NCI-H187 treated with DMSO at 0.1 percent for 48 hours (cell line): ENCODE results near the gene YLPM1.

Source experiments
- DNase-seq: peaks from one replicate; lab custom pipeline; 2025; lab: John Stamatoyannopoulos, UW

Gene YLPM1

DNA sequence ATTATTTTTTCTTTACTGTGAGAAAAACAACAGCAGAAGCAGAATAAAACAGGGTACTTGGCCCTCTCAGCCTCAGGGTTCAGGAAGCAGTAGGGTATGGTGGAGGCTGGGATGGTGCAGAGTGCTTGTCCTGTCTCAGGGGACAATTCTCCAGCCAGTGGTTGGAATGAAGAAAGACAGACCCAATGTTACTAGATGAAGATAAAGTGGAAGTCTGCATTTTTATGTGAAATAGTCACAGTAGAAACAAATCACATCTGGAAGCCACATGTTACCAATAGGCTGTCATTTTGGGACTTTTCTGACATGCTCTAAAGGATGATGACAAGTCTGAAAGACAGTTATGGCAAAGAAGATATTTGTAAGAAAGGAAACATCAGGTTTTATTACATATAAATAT lies 80.5 kb downstream of the YLPM1 start:
- DNase-seq = no peak

DNA sequence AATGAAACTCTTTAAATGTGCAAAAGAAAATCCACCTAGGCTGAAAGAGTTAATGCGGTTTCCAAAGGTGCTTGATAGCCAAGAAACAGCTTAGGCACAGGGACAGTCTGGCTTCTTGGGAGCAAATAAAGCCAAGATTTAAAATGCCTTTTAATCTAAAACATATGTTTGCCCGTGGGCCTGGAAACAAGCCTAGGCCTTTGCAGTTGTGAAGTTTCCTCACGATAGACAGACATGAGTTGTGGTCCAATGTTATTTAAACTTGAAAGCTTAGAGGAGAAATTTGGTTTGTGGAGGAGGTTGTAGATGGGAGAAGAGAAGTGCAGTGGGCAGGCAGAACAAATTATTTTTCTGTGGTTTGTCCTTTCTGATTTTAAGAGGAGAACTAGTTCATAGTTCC lies 83.1 kb downstream of the YLPM1 start:
- DNase-seq = no peak

DNA sequence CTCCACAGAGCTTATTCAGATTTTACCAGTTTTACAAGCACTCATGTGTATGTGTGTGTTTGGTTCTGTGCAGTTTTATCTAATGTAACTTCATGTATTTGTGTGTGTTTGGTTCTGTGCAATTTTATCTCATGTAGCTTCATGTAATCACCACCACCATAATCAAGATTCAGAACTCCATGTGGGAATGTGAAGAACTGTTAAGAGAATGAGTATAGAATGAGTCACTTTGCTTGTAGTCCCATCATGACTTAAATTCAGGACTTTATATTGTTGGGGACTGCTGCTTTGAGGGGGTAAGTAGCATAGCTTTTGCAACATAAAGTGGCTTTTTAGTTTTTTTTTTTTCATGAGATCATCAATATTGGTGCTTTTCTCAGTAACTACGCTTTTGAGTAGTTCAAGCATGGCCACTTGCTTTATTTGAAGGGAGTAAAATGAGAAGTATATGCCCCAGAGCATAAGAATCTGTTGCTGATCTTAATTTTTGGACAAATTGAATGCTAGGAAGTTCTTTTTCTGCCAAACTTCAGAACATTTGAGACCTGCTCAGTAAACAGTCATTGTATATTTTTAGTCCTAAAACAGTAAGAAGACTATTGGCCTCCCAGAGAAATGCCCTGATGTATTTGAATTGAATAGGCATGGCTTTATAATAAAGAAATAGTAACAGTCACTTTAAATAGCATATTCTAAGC lies 84.0 kb downstream of the YLPM1 start:
- DNase-seq = no peak

DNA sequence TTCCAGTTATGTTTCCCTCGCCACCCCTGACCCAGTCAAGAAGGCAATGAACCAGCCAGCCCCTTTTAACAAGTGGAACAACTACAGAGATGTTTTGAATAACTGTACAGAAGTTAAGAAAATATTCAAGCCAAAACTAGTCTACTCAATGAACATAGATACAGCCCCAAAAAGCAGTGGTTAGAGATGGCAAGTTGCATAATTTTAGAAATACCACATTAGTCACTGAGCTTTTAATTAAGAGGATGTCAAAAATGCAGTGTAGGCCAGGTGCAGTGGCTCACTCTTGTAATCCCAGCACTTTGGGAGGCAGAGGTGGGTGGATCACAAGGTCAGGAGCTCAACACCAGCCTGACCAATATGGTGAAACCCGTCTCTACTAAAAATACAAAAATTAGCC lies 85.7 kb downstream of the YLPM1 start:
- no peak for DNase-seq

DNA sequence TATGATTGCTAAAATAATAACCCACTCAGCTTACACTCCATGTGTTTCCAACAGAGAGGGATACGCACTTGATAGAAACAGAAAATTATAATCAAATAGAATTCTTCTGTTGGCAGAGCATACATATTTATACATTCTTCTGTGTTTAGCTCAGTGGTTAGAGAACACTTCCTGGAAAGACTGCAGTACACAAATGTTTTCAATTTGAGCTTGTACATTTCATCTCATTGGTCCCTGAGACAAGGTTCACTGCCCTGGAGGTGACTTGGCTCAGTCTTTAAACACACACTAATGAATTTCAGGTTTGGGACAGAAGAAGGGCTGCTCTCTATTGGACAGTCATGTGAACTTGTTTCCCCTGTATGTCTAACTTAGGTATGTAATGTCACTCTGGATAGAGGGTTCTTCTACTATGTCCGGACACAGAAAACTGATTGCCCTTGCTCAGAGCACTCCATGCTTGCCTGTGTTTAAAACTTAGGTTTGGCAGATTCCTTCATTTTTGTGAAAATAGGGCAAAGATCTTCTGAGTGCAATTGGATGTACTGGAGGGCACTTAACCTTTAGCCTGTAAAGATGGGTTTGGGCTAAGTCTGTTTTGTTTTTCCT lies 89.9 kb downstream of the YLPM1 start:
- DNase-seq = no peak

DNA sequence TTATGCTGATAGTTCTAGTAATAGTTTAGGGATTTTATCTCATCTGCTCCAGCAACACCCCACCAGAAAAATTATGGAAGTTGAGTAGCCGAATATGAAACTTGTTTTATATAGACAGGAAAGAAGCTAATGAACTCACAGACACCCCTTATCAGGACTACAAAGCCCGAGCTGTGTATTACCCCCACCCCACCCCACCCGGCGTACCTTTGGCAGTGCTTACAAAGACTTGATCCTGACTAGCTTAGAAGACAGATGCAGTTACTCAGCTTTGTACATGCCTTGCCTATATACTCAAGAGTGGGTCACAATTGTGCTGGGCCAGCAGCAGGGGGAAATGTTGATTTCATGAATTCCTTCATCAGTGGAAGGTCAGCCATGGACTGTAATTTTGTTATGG lies 90.5 kb downstream of the YLPM1 start:
- DNase-seq = no peak

DNA sequence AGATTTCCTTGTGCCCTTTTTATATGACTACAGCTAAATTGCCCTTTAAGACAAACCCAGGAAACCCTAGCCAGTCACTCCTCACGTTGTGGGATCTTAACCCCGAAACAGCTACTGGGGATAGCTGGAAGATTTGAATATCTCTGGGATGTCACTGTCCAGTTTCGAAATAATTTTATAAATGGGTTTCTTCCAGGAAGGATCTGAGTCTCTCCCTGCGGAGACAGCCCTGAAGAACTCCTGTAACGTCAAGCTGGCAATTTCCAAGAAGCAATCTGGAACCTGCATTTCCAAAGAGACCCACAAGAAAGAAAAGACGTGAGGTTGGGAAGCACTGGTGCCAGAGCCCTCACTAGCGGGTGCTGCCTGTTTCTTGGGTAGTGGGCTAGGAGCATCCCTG lies 91.9 kb downstream of the YLPM1 start:
- no peak for DNase-seq

DNA sequence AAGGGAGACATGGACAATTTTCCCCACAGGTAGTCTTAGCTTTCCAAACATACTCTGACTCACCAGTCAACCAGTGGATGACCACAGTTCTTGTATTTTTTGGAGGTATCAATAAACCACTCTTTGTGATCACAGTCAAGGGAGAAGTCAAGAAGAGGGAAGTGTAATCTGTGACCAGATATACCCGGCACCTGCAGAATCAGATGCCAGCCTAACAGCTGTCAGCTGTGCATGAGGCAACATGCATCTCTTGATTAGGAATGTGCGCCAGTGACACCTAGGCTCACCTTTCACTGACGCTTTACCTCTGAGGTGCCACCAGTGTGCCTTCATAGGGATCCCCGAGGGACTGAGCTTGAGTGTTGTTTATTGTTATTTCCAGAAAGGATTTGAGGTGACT lies 92.8 kb downstream of the YLPM1 start:
- no peak for DNase-seq

DNA sequence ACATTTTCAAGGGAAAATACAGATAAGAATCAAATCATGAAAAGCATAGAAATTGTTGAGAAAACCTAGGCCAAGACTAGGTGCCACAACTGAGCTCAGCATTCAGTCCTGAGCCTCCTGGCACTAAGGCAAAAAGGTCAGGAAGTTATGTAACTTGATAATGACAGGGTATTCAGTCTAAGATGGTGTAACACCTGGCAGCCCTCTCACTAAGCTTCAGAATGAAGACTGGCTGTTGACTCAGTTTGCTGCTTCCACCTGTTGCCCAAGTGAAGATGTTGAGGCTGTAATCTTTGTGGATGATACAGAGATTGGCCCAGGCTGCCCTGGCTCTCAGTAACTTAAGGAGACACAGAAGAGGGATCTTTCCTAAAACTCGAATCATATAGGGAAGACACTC lies 93.2 kb downstream of the YLPM1 start:
- no peak for DNase-seq

DNA sequence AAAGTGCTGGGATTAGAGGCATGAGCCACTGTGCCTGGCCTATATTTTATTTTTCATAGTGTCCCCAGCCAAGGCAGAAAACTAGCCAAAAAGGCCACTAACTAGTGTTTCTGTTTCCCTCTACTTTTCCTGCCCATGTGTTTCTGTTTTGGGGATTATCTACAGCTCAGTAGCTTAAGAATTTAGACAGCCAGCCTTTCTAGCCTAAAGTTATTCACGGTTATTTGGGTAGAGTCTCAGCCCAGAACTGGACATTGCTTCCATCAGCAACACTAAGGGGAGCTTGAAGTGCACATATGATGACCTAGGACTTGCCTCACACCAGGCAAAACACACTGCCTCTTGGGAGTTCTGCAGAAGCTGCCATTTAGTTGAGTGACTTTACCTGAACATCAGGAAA lies 94.9 kb downstream of the YLPM1 start:
- DNase-seq = no peak

DNA sequence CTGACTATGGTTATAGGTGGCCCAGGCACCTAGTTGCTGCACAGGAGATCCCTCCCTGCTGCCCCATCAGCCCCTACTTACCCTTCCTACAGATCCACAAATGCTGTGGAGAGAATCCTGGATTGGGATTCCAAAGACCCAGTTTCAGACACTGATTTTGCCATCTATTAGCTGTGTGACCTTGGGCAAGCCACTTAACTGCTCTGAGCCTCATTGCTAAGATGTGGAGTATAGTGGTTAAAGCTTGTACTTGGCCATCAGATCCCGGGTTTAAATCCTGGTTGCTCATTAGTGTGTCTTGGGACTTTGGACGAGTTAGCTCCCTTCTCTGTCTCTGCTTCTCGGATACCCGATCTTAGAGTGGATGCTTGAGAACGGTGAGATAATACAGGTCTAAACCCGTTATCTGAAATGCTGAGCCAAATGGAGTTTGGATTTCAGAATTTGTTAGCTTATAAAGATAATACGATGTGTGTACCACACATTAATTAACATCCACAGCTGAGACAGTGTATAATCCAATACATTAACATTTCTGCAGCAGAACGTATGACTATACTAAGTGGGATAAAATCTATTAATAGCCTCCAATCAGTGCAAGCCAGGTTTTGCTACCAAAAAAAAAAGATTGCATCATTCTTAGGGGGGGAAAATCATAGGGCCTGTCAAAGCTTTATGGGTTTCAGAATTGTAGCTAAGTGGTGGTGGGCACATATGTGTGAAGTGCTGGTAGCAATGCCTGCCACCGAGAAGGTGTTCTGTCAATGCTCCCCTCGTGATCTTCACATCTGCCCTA lies 96.8 kb downstream of the YLPM1 start:
- no peak for DNase-seq

DNA sequence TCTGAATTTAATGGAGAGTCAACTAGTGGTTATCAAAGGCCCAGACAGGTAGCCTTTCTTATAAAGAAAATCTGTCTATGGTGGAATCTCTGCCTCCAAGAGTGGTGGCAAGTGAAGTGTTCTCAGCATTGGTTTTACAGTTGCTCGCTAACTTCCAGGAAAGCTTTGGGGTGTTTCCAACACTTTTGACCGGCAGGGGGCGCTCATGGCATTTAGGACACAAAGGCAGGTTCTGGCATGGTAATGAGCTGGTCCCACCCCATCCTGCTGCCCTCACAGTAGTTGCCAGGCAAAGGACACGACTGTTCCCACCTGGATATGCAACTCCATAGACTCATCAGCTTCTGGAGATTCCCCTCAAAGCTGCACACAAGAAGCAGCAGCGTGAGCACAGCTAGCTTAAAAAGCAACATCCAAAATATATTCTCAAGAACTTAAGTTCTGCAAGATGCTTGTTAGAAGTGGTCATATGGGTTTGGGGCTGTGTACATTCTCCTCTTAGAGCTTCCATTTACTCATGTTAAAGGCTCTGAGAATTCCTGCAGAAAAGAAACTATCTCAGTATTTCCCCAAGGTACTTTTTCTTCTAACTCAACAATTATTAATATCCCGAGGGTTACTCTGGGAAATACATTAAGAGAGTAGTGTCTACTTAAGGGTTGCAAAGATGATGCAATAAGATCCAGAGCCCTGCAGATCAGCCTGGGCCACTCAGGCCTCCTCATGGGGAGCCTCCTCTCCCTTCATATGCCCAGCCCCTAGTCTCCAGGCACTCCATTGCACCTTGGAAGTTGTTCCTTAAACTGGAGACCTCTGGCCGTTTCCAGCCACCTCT lies 98.0 kb downstream of the YLPM1 start:
- DNase-seq = peak; percentile 53

DNA sequence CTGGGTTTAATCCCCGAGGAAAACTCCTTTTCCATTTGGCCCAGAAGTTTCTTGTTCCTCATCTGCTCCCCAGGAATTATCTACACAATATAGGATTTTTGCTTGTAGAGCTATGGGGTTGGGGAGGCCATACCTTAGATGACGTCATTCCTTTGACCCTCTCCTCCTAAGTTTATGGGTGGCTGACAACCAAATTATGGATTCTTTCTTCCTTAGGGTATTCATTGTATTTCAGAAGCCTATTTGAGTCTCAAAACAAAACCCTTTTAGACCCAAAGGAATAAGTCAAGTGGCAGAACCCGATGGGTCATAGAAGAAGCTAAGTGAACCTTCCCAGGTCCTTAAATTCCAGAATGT lies 98.6 kb downstream of the YLPM1 start:
- DNase-seq = no peak

DNA sequence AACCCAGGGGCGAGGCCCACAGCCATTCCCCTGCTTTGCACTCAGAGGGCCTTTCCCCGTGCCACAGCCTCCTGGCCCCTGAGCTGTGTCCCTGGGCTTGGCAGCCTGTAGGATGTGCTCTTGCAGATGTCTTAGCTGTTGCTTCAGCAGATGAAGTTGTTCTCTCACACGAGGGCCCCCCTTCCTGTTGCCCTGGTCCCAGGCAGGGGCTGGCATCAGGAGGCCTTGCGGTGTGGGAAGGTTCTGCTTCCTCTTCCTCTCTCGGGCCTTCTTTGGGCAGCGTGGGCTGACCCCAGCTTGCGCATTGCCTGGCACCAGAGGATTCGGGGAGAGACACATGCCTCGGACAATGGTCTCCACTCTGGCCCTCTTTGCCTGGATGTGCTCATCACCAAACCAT lies 100.2 kb downstream of the YLPM1 start:
- no peak for DNase-seq

DNA sequence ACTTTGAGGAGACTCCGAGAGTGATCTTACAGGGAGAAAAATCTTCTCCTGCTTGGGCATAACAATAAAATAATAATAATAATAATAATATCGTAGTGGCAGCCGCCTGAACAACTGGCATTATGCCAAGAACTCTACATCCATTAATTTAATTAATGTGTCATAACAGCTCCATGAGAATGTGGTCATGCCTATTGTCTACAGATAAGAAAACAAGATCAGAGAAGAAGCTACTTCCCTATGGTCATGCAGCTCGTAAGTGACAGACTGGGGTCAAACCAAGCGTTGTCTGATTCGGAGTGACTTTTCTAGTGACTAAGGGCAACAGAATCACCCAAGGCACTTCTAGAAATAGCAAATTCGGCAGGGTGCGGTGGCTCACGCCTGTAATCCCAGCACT lies 101.1 kb downstream of the YLPM1 start:
- no peak for DNase-seq

DNA sequence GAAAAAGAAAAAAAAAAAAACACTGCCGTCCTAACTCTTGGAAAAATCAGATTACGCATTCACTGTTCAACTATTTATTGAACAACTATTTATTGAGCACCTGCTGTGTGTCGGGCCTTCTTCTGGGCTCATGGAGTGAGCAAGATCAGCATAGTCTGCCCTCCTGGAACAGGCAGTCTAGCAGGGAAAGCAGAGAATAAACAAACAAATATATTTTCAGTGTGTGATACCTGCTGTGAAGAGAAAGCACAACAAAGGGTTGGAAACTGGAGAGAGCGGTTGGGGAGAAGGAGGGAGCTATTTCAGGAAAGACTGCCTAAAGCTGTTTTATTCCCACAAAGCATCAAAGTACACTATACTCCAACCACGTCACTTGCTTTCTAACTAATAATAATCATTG lies 102.0 kb downstream of the YLPM1 start:
- no peak for DNase-seq

DNA sequence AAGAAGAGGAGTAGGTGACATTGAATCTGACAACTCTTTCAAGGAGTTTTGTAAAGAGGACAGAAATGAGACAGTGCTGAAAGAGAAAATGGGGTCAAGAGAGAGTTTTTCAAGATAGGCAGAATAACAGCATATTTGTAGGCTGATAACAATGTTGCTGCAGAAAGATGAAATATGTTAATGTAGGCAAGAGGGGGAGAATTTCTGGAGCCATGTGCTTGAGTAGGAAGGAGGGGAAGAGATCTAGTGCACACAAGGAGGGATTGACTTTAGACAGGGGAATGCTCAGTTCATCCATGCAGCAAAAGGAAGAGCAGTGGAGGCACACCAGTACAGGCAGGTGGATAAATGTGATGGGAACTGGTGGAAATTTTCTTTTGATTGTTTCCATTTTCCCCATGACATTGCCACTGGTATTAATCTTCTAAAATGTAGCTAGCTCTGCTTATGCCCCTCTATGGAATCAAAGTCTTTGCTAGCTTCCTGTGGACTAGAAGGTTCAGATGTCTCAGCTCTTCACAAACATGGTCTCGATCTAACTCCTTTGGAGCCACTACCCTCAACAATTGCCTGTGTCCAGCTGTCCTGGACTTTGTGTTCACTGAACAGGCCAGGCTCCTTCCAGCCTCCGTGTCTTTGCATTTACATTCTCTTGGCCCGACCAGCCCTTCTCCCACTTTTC lies 103.7 kb downstream of the YLPM1 start:
- no peak for DNase-seq

DNA sequence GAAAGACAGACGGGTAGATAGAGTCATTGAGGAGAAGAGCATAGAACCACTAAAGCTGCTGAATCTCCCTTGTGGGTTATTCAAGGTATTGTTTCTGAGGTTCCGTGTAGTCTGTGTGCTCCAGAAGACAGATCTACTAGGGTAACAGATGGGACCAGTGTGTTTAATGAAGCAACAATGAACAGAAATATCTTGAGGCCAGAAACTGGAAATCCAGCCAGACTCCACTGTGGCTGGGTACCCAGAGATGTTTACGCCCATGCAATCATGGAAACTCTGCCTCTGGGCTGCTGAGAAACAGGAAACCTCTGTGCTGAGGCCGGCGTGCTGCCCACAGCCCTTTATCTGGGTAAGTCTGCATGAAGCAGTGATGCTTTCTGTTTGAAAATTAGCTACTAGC lies 104.6 kb downstream of the YLPM1 start:
- no peak for DNase-seq

DNA sequence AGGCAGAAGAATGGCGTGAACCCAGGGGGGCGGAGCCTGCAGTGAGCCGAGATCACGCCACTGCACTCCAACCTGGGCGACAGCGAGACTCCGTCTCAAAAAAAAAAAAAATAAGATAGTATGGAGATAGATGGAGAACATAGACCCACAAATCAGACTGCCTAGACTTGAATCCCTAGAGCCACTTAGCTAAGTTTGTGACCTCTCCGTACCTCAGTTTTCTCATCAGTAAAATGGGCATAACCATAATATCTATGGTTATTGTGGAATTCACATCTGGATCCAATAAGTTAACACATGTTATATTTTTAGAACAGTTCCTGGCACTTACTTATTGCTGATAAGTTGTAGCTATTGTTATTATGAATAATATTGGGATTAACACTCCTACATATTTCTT lies 105.6 kb downstream of the YLPM1 start:
- DNase-seq = no peak

DNA sequence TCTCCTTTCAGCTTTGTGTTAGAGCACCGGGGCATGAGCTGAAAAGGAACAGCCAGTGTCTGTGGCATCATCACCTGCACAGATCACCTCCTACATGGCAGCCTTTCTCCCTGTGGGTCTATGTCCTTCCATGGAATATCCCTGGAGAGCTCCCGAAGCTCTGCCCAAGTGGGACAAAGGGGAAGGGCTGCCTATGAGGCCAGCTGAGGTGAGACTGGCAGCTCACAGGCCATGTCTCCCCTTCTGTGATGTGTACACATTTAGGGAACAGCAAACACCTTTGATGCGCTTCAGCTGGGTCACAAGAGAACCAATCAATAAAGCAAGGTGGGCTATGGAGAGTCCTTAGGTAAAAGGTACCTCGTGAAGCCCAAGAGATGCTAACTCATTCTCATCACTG lies 108.7 kb downstream of the YLPM1 start:
- no peak for DNase-seq

DNA sequence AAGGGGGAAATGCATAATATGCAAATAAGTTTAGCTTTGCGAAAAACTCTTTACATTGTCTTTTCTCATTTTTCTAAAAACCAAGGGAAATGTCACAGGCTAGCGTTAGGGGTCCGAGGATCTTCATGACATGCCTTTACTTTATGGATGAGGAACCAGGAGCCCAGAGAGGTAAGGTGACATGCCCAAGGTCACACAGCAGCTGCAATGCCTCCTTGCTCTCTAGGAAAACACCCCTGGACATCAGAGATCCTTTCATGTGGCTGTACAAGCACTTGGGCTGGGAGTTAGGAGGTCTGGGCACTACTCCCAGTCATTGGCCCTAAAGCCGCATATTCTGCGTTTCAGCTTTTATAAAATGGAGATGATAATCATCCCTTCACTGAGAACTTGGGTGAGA lies 112.1 kb downstream of the YLPM1 start:
- DNase-seq = no peak
